Activated B cell treated with CpG ODN at 0.5 μM for 24 hours (primary cell): ENCODE data around the gene KYAT1. TPM values are rescaled to one million over a fixed set of nuclear protein-coding genes. Genes with fewer than 3 reads are reported as not detected.
"Not testable (repeated sequence)": the region's sequence is repeated elsewhere in the genome, so short reads cannot be mapped to it uniquely, and the experiment has no call there.

Source experiments
- ATAC-seq: fragments of 200-7000 bp; cut with Tn5 transposase; one replicate; pipeline ENCODE4 v1.10.0; 2021; ENCODE audit warnings: low read depth, mild to moderate bottlenecking, moderate library complexity
- CTCF ChIA-PET: fragments of 350-600 bp; sonication (Branson Sonifier 250); formaldehyde crosslinking; loops from one replicate; lab custom pipeline; 2021; ENCODE audit warnings: antibody characterized with exemption; lab: Charles Lee
- POLR2A ChIA-PET: fragments of 350-600 bp; sonication (Branson Sonifier 250); formaldehyde crosslinking; loops from one replicate; lab custom pipeline; 2021; ENCODE audit warnings: antibody characterized with exemption; lab: Charles Lee
- DNase-seq: peaks from one replicate; pipeline ENCODE4 v3.0.0; 2022
- H3K27ac Mint-ChIP-seq: one replicate; pipeline ENCODE4 v1.8.0; 2020; ENCODE audit warnings: mixed read lengths
- H3K27me3 Mint-ChIP-seq: one replicate; pipeline ENCODE4 v1.8.0; 2021; ENCODE audit warnings: mixed read lengths
- H3K36me3 Mint-ChIP-seq: one replicate; pipeline ENCODE4 v1.8.0; 2021; ENCODE audit warnings: low read depth, mixed read lengths
- H3K4me1 Mint-ChIP-seq: one replicate; pipeline ENCODE4 v1.8.0; 2021; ENCODE audit warnings: mixed read lengths
- H3K4me3 Mint-ChIP-seq: one replicate; pipeline ENCODE4 v1.8.0; 2020; ENCODE audit warnings: mild to moderate bottlenecking, mixed read lengths
- H3K9me3 Mint-ChIP-seq: one replicate; pipeline ENCODE4 v1.8.0; 2020; ENCODE audit warnings: mixed read lengths
- intact Hi-C: fragments of 100-400 bp; cut with micrococcal nuclease; formaldehyde crosslinking; loops from one replicate; pipeline ENCODE4 v1.15.1; 2024
- total RNA-seq: library from RNA; stranded (reverse); gene quantifications from 2 replicates; pipeline ENCODE4 v1.2.3, GENCODE V29; 2022
- TF ChIP-seq, protein P1 (sequence below): fragments of 200-600 bp; IDR thresholded peaks from one replicate; pipeline ENCODE4 v1.8.0; 2022; ENCODE audit warnings: antibody characterized with exemption, mild to moderate bottlenecking

KYAT1 gene
- total RNA-seq, 1 donor from 2014 or later = 4.3 TPM

GRCh38 chr9:128861501-128861900 is 20.2 kb downstream of the KYAT1 start:
- H3K4me3 Mint-ChIP-seq = no peak overlapping the region
- CTCF ChIA-PET = interaction anchor here (0.8 to 5.6 kb wide), 3 partner anchors 16 to 67 kb away, joined by 7 to 69 read pairs (median 10); partner anchors contain the start of gene ENDOG
- H3K36me3 Mint-ChIP-seq = no peaks in the 10 kb centered on the region
- no peaks in the 10 kb centered on the region for H3K9me3 Mint-ChIP-seq
- intact Hi-C loops = no loop called here
- ATAC-seq (no peak), DNase-seq (no peak)
- TF ChIP-seq, protein P1, sequence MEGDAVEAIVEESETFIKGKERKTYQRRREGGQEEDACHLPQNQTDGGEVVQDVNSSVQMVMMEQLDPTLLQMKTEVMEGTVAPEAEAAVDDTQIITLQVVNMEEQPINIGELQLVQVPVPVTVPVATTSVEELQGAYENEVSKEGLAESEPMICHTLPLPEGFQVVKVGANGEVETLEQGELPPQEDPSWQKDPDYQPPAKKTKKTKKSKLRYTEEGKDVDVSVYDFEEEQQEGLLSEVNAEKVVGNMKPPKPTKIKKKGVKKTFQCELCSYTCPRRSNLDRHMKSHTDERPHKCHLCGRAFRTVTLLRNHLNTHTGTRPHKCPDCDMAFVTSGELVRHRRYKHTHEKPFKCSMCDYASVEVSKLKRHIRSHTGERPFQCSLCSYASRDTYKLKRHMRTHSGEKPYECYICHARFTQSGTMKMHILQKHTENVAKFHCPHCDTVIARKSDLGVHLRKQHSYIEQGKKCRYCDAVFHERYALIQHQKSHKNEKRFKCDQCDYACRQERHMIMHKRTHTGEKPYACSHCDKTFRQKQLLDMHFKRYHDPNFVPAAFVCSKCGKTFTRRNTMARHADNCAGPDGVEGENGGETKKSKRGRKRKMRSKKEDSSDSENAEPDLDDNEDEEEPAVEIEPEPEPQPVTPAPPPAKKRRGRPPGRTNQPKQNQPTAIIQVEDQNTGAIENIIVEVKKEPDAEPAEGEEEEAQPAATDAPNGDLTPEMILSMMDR = no peak
- H3K27me3 Mint-ChIP-seq = no peaks in the 10 kb centered on the region
- no peak overlapping the region for H3K27ac Mint-ChIP-seq
- H3K4me1 Mint-ChIP-seq = peaks cover 6% of the 10 kb centered on the region
- POLR2A ChIA-PET = interaction anchor here (0.5 kb wide), 1 partner anchor 93 kb away, joined by 4 read pairs; no protein-coding TSS in a partner anchor

- POLR2A ChIA-PET = no interaction called here
- H3K36me3 Mint-ChIP-seq = no peaks in the 10 kb centered on the region
- TF ChIP-seq, protein P1 = no peak
- CTCF ChIA-PET = interaction anchor here (0.9 to 5.6 kb wide), 2 partner anchors 16 to 68 kb away, joined by 3 to 69 read pairs; no protein-coding TSS in a partner anchor
- peaks cover 6% of the 10 kb centered on the region for H3K4me1 Mint-ChIP-seq
- DNase-seq = no peak
- H3K9me3 Mint-ChIP-seq = no peaks in the 10 kb centered on the region
- intact Hi-C loops = no loop called here
- ATAC-seq = no peak
- no peak overlapping the region for H3K4me3 Mint-ChIP-seq
- no peak overlapping the region for H3K27ac Mint-ChIP-seq
- no peaks in the 10 kb centered on the region for H3K27me3 Mint-ChIP-seq
These were observed 20.8 kb downstream of the KYAT1 start for GRCh38 chr9:128860937-128861336.

DNA sequence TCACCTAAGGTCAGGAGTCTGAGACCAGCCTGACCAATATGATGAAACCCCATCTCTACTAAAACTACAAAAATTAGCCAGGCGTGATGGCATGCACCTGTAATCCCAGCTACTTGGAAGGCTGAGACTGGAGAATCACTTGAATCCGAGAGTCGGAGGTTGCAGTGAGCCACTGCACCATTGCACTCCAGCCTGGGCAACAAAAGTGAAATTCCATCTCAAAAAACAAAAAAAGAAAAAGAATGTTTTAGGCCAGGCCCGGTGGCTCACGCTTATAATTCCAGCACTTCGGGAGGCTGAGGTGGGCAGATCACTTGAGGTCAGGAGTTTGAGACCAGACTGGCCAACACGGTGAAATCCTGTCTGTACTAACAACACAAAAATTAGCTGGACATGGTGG is 23.3 kb downstream of the KYAT1 start:
- POLR2A ChIA-PET = interaction anchor here (0.6 kb wide), 1 partner anchor 74 kb away, joined by 4 read pairs; no protein-coding TSS in a partner anchor
- intact Hi-C loops, H3K4me3 Mint-ChIP-seq, DNase-seq, H3K27ac Mint-ChIP-seq, H3K27me3 Mint-ChIP-seq, ATAC-seq, H3K9me3 Mint-ChIP-seq, CTCF ChIA-PET, H3K36me3 Mint-ChIP-seq, H3K4me1 Mint-ChIP-seq: not testable (repeated sequence)

GRCh38 chr9:128854454-128854853 is 27.3 kb downstream of the KYAT1 start:
- H3K36me3 Mint-ChIP-seq = peaks cover 12% of the 10 kb centered on the region
- H3K9me3 Mint-ChIP-seq, H3K27ac Mint-ChIP-seq, H3K4me3 Mint-ChIP-seq, H3K4me1 Mint-ChIP-seq, POLR2A ChIA-PET, DNase-seq, CTCF ChIA-PET, intact Hi-C loops, H3K27me3 Mint-ChIP-seq, ATAC-seq: not testable (repeated sequence)

- H3K36me3 Mint-ChIP-seq = peaks cover 12% of the 10 kb centered on the region
- ATAC-seq, H3K4me3 Mint-ChIP-seq, POLR2A ChIA-PET, intact Hi-C loops, H3K27ac Mint-ChIP-seq, H3K27me3 Mint-ChIP-seq, H3K9me3 Mint-ChIP-seq, H3K4me1 Mint-ChIP-seq, CTCF ChIA-PET, DNase-seq: not testable (repeated sequence)
These were observed 29.1 kb downstream of the KYAT1 start for GRCh38 chr9:128852646-128853045.

- intact Hi-C loops, CTCF ChIA-PET, DNase-seq, H3K27me3 Mint-ChIP-seq, H3K9me3 Mint-ChIP-seq, H3K27ac Mint-ChIP-seq, H3K4me3 Mint-ChIP-seq, ATAC-seq, POLR2A ChIA-PET, H3K4me1 Mint-ChIP-seq: not testable (repeated sequence)
- peaks cover 12% of the 10 kb centered on the region for H3K36me3 Mint-ChIP-seq
These were observed 29.8 kb downstream of the KYAT1 start for GRCh38 chr9:128851779-128852600.

- H3K9me3 Mint-ChIP-seq, H3K27me3 Mint-ChIP-seq, POLR2A ChIA-PET, CTCF ChIA-PET, ATAC-seq, DNase-seq, H3K4me1 Mint-ChIP-seq, H3K4me3 Mint-ChIP-seq, H3K27ac Mint-ChIP-seq, intact Hi-C loops: not testable (repeated sequence)
- H3K36me3 Mint-ChIP-seq = peaks cover 12% of the 10 kb centered on the region
These were observed 30.7 kb downstream of the KYAT1 start for GRCh38 chr9:128851024-128851423.
